Stimulated activated CD4-positive, alpha-beta T cell treated with anti-CD3 and anti-CD28 coated beads, Interleukin-2, amount 100 ng/mL, for 24 hours (primary cell): ENCODE data around the gene STX1B.
"Not testable (repeated sequence)": the region's sequence is repeated elsewhere in the genome, so short reads cannot be mapped to it uniquely, and the experiment has no call there.

ENCODE experiments used
- DNase-seq, 2 donors: peaks; one replicate each; pipeline ENCODE4 v3.0.0-alpha.2; 2020

The STX1B gene

GRCh38 chr16:30949650-30950515 lies 60.6 kb downstream of the STX1B start:
- peak; percentile 41 to 50 for DNase-seq

GRCh38 chr16:30948667-30949649 lies 61.5 kb downstream of the STX1B start, which contains the start of gene ORAI3:
ORAI3 (plus strand) TSS chr16:30949068; CDS start chr16:30949290, 222 bp downstream.
- peak; percentile 39 to 59 for DNase-seq

DNA sequence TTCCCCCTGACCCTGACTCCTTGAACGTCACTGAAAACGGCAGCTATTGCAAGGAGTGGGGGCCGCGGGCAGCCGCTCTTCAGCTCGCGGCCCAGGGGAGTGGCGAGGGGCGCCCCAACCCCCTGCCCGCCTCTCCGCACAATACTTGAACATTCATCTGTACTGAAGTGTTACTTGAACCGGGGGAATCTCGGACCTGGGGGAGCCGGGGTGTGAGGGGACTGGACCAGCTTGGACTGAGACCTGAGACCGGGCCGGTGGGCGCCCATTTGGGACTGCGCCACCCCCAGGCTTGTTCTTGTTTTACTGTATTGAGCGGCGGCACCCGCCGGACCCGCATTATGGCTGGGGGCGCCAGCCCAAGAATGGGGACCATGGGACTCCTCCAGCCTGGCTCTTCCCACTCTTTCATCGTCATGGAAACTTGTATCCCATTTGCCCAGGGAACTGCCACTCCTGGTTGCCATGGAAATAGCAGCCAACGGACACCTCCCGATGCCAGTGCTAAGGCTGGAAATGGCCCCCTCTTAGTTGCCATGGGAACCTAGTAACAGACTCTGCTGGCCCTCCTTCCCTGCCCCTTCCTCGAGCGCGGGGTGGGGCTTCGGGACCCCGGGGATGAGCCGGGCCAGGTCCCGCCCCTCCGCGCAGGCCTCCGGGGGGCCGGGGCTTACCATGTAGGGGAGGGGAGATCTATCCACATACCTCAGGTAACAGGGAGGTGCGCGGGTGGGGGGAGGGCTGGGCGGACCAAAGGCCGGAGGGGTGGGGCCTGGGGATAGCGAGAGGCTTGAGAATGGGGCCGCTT lies 62.4 kb downstream of the STX1B start:
- DNase-seq, result no peak

DNA sequence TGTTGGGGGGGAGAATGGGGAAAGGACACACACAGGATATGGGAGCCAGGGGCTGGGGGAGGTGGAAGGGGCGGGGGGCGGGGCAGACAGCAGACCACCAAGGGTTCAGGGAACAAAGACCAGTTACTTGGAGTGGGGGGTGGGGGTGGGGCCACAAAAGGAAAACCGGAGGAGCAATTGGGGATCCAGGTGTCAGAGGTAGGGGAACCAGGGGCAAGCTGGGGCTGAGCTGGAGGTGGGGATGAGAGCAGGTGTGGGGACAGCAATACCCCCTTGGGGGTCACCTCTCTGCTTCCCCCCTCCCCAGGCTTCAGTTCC lies 62.9 kb downstream of the STX1B start:
- DNase-seq, result no peak

- DNase-seq, result no peak
These were observed 63.5 kb downstream of the STX1B start for GRCh38 chr16:30946671-30947540.

DNA sequence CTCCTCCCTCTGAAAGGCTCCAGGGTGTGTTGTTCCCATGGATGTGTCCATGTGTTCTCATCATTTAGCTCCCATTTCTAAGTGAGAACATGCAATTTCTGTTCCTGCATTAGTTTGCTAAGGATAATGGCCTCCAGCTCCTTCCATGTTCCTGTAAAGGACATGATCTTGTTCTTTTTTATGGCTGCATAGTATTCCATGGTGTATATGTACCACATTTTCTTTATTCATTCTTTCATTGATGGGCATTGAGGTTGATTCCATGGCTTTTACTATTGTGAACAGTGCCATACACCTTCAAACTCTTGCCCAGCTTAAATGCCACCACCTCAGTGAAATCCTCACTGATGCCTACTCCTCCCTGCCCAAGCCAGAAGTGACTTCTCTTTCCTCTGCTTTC lies 66.1 kb downstream of the STX1B start:
- DNase-seq, result no peak

- DNase-seq, result no peak
These were observed 68.0 kb downstream of the STX1B start for GRCh38 chr16:30942426-30942806.

GRCh38 chr16:30941600-30942425 lies 68.6 kb downstream of the STX1B start:
- peak; percentile 72 to 73 for DNase-seq

GRCh38 chr16:30939571-30939970 lies 70.9 kb downstream of the STX1B start:
- not testable (repeated sequence) for DNase-seq
